Measurements from ENCODE around the gene SYCE3.

Gene SYCE3

DNA sequence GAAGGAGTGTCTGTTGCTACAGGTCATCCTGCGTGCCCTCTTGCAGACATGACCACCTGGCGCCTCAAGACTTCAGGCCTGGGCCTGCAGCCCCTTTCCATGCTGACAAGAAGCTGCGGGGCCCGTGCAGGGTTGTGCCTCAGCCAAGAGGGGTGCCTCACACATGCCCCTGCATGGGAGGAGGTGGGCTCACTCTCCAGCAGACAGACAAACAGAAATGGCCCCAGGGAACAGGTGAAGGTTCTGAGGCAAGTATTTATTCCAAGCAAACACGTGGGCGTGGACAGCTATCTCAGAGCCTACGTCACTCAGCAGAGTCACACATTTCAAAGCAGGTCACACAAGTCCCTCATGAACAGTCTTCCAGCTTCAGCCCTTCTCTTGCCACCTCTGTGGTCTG is 5.9 kb upstream of the SYCE3 start:
- DNase-seq (ENCODE audit: low spot score): no peak
- TF ChIP-seq, protein P1, sequence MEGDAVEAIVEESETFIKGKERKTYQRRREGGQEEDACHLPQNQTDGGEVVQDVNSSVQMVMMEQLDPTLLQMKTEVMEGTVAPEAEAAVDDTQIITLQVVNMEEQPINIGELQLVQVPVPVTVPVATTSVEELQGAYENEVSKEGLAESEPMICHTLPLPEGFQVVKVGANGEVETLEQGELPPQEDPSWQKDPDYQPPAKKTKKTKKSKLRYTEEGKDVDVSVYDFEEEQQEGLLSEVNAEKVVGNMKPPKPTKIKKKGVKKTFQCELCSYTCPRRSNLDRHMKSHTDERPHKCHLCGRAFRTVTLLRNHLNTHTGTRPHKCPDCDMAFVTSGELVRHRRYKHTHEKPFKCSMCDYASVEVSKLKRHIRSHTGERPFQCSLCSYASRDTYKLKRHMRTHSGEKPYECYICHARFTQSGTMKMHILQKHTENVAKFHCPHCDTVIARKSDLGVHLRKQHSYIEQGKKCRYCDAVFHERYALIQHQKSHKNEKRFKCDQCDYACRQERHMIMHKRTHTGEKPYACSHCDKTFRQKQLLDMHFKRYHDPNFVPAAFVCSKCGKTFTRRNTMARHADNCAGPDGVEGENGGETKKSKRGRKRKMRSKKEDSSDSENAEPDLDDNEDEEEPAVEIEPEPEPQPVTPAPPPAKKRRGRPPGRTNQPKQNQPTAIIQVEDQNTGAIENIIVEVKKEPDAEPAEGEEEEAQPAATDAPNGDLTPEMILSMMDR (IDR thresholded peaks at IDR 0.05; ENCODE audit: extremely low read depth, missing control alignments): no peak

DNA sequence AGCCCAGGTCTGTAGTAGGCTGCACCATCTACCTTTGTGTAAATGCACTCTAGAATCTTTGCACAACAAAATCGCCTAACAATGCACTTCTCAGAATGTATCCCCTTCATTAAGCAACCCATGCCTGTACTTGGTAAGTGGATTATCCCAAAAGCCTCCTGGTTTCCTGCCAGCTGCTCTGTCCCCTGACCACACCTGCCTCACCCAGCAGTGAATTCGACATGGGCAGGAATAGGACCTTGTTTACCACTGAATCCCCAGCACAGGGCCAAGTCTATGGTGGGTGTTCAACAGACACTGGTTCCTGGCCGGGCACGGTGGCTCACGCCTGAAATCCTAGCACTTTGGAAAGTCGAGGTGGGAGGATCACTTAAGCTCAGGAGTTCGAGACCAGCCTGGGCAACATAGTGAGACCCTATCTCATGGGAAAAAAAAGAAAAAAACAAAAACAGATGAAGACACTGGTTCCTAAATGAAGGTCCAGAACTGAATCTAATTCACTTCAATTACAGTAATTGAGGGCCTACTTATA is 5.1 kb upstream of the SYCE3 start:
- TF ChIP-seq, protein P1 (IDR thresholded peaks at IDR 0.05; ENCODE audit: extremely low read depth, missing control alignments): no peak
- no peak for DNase-seq (ENCODE audit: low spot score)

DNA sequence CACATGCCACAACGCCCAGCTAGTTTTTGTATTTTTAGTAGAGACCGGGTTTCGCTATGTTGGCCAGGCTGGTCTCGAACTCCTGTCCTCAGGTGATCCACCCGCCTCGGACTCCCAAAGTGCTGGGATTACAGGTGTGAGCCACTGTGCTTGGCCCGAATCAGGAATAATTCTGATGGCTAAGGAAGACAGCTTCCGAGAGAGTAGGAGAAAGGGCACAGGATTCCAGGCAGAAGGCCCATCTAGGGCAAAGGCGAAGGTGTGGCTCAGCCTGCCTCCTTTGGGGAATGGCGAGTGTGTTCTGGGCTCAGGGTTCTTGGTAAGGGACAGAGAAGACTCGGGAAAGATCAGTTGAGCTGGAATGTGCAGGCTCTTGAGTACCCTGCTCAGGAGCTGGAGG is 1.6 kb upstream of the SYCE3 start:
- DNase-seq (ENCODE audit: low spot score): no peak
- TF ChIP-seq, protein P1 (IDR thresholded peaks at IDR 0.05; ENCODE audit: extremely low read depth, missing control alignments): no peak

DNA sequence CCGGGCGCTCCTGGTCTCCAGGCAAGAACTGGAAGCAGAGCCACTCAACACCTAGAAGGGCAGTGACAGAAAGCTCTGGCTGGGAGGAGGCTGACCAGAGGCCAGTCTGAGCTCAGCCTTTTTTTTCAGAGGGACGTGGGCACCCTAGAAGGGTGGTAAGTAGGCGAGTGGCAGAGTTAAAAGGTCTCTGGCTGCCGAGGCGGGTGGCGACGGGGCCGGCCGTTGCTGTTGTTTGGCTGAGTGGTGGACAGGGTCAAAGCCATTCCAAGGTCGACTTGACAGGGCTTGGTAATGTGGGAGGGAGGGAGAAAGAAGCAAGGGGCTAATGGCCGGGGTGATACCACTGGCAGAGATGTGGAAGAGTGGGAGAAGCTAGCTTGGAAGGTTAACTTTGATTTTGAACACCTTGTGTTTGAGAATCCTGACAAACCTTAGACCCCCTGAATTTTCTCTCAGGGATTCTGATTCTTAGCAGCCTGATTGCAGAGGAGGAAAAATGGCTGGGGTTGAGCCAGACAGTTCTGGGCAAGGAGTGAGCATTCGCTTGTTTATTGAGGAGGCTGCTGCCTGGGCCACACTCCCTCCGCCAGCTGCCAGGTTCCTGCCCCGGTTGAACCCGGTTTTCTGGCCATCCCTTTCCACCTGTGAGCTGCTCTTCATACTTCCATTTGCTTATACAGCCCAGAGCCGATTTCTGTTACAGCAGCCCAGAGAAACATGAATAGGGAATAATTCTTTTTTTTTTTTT is 868 bp upstream of the SYCE3 start:
- TF ChIP-seq, protein P1 (IDR thresholded peaks at IDR 0.05; ENCODE audit: extremely low read depth, missing control alignments): no peak
- no peak for DNase-seq (ENCODE audit: low spot score)

DNA sequence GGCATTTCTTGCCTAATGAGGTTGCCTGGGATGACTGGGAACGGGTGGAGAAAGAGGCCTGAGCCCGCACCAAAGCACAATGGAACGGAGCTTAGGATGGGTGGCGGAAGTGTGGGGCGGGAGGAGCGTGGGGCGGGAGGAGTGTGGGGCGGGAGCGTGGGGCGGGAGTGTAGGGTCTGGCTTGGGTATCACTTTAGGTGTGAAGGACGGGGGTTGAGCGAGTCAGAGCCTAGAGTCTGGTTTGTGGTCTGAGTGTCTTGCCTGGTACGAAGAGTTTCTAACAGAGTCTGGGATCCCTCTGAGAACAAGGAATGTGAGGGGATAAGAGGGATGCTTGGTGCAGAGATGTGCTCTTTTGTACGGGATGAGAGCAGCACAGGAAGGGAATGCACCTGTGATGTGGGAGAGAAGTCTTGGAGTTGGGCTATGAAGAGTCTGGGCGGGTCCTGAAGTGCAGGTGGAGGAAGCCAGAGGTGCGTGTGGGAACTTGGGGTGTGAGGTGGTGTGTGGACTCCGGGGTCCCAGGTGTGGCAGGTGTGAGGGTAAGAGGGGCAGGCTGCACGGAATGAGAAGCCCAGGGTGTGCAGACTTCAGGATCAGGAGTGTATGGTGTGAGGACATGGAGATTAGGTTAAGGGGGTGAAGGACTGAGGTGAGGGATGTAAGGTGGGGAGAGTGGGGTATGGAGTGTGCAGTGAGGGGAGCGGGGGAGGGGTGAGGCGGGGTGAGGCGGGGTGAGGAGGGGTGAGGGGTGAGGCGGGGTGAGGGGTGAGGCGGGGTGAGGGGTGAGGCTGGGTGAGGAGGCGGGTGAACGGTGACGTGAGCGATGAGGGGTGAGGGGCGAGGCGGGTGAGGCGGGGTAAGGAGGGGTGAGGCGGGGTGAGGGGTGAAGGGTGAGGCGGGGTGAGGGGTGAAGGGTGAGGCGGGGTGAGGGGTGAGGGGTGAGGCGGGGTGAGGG is 1.0 kb downstream of the SYCE3 start:
- TF ChIP-seq, protein P1 (IDR thresholded peaks at IDR 0.05; ENCODE audit: extremely low read depth, missing control alignments): no peak
- no peak for DNase-seq (ENCODE audit: low spot score)

DNA sequence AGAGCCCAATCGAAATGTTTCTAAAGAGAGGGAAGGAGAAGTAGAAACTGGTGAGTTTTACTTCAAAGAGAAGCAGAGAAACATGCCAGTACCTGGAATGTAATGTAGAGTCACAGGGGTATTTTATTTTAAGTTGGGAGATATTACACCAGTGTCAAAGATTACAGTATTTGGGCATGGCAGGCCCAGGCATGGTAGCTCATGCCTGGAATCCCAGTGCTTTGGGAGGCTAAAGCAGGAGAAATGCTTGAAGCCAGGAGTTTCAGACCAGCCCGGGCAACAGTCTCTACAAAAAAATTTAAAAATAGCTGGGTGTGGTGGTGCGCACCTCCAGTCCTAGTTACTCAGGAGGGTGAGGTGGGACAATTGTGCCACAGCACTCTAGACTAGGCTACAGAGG is 2.7 kb downstream of the SYCE3 start:
- TF ChIP-seq, protein P1 (IDR thresholded peaks at IDR 0.05; ENCODE audit: extremely low read depth, missing control alignments): no peak
- no peak for DNase-seq (ENCODE audit: low spot score)

DNA sequence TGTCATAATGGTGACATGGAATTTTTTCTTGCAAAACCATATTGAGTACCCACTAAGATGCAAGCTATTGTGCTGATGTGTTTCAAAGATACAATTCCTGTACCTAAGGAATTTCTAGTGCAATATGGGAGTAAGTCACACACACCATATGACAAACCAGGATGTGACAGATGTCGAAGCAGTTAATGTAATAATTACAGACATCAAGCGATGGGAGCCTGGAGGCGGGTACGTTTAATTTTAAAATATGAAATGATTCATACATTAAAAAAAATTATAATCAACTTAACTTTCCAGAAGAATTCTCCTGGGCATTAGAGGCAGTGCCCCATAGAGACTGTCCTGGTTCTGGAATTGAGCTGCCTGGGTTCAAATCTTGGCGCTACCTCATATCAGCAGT is 6.0 kb downstream of the SYCE3 start:
- DNase-seq (ENCODE audit: low spot score): no peak
- TF ChIP-seq, protein P1 (IDR thresholded peaks at IDR 0.05; ENCODE audit: extremely low read depth, missing control alignments): no peak

Data from GM20000 (cell line).